Erythroblast (primary cell): ENCODE results near the gene CCDC194.

Source experiments
- GATA1 ChIP-seq: IDR thresholded peaks from 2 replicates; pipeline ENCODE4 v1.6.1; 2011; ENCODE audit warnings: low read depth, mild to moderate bottlenecking, control low read depth, low read length, moderate library complexity
- POLR2A ChIP-seq: IDR thresholded peaks from 2 replicates; pipeline ENCODE4 v1.6.1; 2011; ENCODE audit warnings: mild to moderate bottlenecking, low read length

DNA sequence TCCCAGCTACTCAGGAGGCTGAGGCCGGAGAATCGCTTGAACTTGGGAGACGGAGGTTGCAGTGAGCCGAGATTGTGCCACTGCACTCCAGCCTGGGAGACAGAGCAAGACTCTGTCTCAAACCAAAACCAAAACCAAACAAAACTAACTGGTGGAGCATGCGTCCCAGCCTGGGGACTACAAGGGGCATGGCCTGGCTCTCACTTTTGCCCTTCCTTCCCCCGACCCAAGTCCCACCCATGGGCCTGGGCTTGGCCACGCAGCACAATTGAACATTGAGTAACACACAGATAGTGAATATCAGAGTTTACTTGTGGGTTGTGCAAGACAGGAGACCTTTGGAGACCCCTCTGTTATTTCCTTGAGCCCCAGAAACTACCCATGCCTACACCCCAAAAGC lies 41.2 kb upstream of the CCDC194 start:
- no peak for TF ChIP-seq POLR2A
- TF ChIP-seq GATA1 = no peak
